HG02623 (cell line): ENCODE results near the gene PTPRM.

Experiments
- ATAC-seq: cut with Tn5 transposase; IDR thresholded peaks from one replicate; pipeline ENCODE4 v1.9.1; 2021; ENCODE audit warnings: moderate library complexity; ENCODE audit not compliant: unreplicated experiment

Gene PTPRM

DNA sequence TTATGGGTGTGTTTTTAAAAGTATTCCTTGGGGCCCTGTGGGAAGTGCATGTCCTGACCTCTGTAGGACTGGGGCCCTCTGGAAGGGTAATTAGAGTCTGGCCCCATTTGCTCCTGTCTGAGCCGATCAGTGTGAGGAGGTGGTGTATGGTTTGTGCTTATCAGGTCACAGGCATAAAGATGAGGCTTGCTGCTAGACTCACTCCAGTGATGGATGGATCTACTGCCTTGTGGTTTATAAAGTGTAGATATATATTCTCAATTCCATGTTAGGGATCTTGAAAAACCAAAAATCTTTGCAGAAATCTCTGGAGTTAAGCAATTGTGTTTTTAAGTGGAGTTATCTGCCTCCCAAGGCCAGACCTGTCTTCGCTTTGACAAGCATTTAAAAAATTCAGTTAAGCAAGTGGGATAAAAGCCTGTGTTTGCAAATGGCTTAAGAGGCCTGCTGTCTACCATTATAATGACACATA is 182.4 kb downstream of the PTPRM start:
- no peak for ATAC-seq

DNA sequence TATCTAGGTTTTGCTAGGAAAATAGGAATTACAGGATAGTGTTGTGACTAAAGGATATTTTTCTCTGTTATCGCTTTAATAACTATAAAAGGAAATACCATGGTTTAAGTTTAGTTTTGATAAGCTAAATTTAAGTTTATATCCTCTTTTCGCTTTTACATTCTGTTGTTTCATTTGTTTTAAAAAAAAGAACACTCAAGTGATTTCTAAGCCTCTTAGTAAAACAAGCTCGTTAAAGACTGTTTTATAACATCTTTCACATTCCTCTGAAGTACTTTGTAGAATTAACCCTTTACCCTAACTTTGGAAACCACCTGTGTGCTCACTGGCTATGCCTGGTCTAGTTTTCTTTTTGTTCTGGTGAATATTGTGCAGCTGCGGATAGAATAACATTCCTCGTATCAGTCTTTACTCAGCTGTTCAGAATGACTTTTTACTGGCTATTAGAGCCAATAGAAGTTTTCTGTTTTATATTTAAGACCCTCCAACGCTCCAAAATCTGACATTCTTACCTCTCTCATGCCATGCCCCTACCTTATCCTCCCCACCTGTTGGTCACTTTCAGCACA is 183.1 kb downstream of the PTPRM start:
- ATAC-seq: no peak

DNA sequence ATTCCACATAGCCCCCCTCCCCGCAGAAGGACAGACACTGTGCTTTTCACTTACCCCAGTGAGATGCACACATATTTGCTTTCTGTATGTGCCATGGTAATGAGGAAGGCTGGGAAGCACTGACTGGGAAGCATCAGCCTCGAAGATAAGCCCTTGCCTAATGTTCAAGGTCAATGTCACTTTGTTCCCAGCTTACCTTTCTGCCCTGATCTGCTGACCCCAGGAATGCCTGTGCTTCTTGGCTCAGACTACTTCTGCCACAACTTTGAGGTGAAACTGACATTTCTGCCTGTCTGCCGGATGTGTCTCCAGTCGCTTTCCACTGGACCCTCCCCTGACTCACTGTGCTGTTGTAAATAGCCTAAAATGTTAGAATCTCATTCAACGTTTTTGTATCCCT is 183.8 kb downstream of the PTPRM start:
- no peak for ATAC-seq

DNA sequence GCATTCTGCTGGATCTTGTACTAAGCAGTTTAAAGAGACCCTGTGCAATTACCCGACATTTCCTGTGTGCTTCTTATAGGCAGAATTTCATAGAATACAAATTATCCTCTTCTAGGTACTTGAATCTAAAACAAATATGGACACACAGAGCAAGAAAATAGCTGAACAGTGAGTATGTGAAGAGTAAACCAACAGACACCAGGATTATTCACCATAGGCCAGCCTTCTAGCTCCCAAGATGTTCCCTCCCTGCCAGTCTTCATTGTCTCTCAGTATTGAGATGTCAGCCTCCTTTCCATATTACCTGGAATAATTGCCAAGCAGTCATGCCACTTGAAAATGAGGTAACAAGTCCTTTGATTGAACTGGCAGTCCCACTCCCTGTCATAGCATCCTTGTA is 187.1 kb downstream of the PTPRM start:
- ATAC-seq: no peak

DNA sequence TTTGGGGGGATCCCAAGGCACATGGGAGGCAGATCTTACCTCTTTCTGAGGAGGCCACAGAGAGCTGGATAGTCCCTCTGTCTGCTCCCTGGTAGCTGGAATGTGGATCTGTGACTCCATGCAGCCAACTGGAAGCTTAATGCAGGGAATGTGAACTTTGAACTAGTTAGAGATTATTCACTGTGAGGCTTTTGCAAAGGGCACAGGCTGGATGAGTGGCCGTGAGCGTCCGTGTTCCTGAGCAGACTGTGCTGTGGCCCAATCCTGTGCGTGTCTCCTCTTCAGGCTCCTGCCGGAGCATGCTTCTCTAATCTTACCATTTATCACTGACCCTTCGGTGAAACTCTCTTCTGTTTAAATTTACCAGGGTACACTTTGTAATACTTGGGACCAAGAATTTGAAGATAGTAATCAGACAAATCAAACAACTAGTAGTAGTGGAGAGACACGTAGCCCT is 187.6 kb downstream of the PTPRM start:
- no peak for ATAC-seq

DNA sequence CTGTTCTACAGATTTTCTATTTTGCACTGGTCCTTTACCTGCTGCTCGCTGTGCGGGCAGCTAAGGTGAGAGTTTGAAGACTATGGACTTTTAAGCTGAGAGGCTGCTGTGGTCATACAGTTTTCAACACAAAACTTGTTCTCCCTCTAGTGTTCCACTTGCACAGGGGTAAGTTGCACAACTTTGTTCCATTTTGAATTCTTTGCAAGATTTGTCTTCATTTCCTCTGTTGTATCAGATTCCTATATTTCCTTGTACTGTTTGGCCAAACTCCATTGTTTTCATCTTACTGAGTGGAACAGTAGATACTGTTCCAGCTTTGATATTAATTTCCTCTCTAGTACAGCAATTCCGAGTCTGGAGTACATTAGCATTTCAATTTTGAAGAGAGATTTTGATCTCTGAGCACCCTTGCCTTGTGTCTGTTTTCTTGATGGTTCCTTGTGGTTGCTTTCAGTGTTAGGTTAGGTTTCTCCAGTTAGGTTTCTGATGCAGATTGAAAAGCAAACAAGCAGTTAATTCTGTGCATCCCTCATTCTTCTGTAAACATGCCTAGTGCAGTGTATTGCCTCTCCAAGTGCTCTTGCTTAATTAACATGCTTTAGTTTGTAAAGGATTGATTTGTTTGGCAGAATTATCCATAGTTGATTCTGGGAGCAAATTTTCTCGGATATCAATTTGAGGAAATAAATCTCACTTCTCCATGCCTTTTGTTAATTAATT is 188.8 kb downstream of the PTPRM start:
- ATAC-seq: no peak

DNA sequence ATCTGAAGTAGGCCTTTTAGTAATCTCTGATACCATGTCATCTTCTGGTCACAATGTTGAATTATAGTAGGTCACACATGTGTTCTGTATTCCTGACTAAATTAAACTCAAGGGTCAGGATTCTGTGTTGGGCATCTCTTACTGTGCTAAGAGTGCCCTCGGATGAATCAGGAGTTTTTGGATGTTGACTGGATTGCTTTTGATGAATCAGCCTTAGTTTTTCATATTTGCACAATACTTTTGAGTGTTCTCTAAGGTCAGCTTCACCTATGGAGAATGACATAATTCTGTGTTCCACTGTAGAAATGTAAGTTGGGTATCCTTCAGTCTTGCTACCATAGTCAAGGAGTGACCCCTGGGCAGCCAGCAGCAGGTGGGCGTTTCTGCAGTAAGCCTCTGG is 190.1 kb downstream of the PTPRM start:
- no peak for ATAC-seq

DNA sequence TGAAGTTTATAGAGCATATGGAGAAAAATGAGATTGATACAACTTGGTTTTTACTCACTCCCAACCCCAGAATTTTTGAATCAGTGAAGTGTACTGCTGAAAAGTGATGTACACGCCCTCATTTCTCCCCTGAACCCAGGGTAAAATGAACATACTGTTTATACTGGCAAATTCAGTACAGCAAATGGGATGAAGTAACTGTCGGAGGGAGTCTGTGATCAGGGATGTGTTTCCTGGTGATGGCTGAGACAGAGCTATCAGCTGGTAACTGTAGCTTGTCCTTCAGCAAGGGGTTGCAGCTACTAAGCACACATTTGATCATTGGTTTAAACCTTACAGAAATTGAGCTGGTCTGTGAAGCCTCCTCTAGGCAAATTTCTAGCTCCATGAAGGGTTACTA is 191.6 kb downstream of the PTPRM start:
- ATAC-seq: no peak

DNA sequence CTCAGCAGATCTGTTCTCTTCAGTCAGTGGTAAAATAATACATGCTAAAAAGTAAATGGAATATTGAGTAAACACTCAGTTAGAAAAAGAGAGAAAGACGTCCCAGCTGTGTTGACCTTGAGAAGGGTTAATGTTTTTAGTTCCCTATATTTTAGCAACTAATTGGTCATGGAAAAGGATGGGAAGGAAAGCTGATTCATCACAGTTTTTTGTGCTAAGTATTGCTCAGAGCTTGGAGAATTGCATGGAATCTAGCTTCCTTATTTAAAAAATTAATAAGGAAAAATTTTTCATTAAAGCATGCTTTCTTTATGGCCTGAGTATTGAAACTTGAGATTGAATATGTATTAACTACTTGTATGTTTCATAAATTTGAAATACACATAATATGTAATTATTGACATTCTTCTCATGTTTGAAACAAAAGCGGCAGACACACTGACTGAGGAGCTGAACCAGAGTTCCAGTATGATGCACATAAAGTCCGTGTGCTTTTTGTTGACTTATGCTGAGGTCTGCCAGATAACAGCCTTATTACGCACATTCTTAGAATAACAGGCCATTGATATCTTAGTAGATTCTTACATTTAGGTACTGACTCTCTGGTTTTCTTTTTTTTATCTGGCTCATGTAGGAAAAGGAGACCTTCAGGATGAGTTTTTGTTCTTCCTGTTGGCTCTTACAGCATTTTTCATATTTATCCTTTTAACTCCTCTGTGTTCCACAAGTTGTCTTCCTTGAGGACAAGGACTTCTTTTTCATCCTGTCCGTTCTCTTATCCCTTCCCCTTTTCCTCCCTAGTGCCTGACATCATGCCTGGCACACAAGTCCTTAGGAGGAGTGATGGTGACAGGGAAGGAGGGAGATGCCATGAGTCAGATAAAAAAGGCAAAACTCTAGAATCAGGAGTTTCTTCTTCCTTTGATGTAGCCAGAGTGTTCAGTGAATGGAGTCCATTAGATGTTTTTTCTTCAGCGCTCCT is 194.1 kb downstream of the PTPRM start:
- ATAC-seq: no peak

DNA sequence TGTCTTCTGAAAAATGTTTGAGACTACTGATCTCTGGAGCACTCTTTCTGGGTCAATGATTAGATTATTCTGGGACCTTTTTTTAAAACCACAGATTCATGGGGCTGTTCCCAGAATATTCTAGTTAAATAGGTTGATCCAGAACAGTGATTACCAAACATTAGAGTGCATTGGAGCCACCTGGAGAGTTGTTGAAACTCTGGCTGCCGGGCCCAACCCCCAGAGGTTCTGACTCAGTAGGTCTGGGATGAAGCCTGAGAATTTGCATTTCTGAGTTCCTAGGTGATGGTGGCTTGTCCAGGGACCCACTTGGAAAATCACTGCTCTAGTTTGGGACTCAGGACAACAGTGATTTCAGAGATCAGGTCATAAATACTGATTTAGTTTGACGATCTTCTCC is 197.3 kb downstream of the PTPRM start:
- ATAC-seq: no peak

DNA sequence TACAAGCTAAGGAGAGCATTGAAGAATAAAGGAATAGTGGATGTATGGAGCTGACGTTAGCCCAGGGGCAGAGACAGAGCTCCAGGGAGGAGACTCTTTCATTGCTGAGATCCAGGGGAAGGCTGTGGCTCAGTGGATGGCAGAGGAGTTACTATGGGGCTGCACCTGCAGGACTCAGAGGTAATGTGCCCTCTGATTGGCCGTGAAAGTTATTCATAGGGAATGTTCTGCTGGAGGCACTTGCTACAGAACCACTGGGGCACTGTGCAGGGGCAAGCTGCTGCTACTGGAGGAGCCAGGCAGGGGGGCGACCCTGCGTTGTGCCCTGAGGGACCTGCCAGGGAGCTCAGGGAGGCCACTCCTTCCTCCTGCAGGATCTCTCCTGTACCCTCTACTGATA is 199.2 kb downstream of the PTPRM start:
- ATAC-seq: no peak

DNA sequence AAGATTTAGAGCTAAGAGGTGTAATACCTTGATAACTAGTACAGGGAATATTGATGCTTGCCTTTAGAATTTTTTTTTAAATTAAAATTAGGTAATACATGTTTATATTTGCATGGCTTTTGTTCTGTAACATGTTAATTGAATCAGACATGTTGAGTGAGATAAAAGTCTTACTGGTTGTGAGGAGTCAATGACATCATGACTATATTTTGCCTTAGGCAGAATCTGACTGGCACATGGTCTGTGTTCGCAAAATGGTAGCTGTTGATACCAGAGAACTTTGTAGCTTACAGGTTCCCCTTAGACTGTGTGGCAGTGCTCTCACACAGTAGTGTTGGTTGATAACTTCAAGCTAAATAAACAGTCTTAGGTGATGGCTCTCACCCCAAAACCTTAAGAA is 199.7 kb downstream of the PTPRM start:
- ATAC-seq: no peak

DNA sequence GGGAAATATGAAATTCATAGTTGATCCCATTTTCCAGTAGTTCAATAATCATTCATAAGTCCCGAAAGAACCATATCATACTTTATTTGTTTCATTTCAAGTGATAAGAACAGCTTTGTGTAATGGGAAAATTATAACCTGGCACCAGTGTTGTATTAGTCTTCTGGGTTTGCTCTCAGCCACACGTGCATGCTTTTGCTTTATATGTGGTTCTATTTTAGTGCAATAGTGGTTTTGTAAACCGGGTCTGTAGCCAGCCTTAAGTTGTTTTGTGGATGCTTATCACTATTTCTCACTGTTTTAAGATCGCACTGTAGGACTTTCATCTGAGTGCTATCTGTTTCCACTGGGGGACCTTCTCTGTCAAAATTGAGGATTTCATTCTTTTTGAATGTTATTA is 203.8 kb downstream of the PTPRM start:
- ATAC-seq: no peak

DNA sequence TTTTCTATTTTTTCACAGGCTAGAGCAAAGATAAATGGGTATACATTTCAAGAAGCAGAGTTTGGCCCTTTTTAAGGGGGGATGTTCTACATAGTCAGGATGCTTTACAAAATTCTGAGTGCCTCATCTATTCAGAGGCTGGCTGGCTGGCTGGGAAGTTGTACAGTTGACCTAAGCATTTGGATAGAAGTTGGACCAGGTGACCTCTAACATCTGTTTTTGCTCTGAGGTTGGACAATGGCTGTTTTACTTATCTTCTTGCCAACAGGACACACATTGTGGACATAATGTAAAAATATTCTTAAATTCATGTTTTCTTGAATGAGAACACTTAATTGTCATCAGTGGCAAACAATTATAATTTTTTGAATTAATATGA is 205.4 kb downstream of the PTPRM start:
- no peak for ATAC-seq

DNA sequence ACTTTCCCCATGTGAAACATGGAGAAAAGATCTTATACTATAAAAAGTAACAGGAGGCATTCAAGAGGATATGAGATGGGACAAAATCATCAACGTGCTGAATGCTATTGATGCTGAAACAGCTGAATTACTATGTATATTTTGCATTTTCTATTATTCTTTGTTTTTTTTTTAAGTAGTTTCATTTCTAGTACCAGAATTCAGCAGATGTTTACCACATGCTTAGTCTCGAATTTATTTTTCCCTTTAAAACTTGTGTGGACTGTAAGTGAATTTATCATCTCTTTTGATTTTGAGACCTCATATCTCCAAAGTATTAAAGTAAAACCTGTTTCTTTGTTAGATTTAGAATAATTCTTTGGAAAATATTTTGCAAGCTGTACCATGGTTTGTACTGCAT is 205.8 kb downstream of the PTPRM start:
- ATAC-seq: no peak

DNA sequence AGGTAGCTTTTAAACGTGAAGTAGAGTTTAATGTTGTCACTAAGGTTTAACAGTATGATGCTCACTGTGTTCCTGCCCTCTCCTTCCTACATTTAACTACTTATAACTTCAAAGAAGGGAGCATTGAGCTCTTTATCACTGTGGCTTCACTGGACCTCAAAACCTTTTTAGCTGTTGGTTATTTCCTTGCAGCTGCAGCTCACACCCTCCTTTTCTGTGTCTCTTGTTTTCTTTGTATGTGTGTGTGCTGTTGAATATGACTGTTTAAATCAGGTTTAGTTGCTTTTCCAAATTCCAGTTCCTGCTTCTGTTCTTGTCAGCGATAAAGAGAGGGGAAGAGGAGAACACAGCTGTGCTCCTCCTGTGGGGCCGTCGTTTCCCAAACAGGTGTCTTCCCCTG is 208.0 kb downstream of the PTPRM start:
- ATAC-seq: no peak

DNA sequence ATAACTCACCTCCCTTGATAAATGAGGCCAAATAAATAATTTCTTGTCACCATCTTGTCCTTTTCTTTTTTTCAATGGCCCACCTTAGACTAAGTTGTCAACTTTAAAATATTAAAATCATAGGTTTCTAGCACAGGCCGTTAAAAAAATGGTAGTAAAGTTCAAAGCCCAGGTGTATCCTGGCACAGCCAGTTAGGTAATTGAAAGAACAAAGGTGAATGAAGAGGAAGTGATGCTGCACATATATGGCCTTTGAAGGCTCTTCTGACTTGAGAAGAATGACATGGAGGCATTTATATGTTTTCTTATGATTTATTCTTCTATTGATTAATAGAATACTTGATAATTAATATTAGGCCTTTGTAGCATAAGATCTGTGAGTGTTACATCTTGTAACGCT is 208.7 kb downstream of the PTPRM start:
- no peak for ATAC-seq

DNA sequence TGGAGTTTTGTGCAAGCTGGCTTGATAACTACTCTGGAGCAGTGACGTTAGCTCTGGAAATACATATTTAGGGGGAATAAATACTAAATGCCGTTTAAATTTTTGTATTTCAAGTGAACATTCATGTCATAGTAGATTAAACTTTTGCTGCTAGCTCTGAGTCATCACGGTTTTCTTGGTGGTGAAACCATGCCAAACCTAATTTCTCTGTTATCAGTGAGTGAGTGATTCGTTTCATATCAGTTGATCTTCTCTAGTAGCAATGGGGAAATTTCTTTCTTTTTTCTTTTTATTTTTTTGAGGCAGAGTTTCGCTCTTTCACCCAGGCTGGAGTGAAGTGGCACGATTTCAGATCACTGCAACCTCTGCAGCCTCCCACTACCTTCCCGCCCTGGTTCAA is 211.1 kb downstream of the PTPRM start:
- no peak for ATAC-seq

DNA sequence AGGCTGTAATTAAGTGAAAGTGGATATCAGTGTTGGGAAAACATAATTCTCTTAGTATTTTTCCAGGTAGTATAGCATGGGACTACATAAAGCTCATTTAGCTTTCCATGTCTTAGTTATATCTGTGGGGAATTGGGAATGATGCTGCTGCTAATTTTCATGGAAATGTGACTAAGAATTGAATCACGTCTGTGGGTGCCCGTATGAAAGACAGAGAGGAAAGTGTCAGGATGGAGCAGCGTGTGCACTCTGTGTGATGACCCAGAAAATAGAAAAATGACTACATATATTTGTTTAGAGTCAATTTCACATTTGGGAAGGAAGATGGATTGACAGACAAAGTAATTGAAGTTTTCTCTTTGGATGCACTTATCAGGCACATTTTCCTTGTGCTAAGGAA is 212.1 kb downstream of the PTPRM start:
- ATAC-seq: no peak

DNA sequence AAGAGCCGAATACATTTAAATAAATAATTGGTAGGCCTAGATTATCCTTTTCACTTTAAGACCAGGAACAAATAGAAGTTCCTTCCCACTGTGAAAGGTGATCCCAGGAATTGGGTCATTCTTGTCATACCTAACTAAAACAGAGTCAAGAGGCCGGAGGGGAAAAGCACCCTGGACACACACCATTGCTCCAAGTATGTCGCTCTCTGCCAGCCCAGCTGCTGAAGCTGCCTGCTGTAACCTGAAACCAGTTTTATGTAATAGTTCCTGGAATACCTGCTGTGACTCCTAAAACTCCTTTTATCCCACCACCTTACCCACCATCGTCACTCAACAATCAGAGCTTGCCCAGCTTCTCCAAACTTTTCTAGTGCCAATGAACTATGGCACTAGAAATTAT is 217.1 kb downstream of the PTPRM start:
- ATAC-seq: no peak

DNA sequence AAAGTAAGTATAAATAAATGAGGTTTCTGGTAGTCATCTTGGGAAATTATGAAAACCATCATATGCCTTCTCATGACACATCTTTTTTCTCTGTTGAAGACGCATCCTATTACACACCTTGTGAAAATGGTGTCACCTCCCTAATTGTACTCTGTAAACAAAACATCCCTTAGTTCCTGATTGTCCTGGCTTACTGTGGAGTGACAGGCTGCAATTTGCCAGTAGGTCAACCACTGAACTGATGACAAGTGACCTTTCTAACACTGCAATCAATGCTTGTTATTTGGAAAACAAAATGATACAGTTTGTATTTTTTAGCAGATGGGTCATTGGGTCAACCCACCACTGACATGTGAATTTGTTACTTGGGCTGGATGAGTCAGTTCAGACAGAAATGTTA is 219.5 kb downstream of the PTPRM start:
- no peak for ATAC-seq

DNA sequence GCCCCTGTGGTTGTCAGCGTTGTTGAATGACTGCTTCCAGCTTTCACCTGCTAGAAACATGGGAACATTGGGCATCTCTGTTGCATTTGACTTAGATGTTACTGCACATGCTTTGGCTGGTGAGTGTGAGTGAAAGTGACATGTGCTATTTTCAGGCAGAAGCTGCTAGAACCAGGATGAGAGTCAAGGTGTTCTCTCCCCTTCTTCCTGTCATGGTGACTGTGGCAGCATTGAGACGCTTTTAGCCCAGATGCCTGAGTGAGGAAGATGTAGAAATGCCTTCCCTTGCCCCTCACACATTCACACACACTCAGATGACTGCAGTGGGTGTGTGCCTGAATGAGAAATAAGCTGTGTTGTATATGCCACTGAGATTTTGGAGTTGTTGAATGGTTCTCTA is 220.2 kb downstream of the PTPRM start:
- ATAC-seq: no peak
